A549 (cell line): Measurements from ENCODE around the gene MUC3A. TPM values are rescaled to one million over a fixed set of nuclear protein-coding genes. Genes with fewer than 3 reads are reported as not detected.

Experiments used
- ATAC-seq, 2 experiments: fragments of 200-7000 bp in 1 of 2; fragments of >200 bp in 1 of 2; cut with Nextera tagmentation in 1 of 2; cut with Tn5 transposase in 1 of 2; 3 replicates each; pipeline versions ENCODE4 v1.8.0 to v1.9.1; 2018 to 2020; ENCODE audit warnings: mild to moderate bottlenecking in 1 of 2, moderate library complexity in 1 of 2
- CTCF ChIA-PET: fragments of 300-600 bp; sonication (Branson Sonifier 250); formaldehyde crosslinking; extraction: SDS; loops from one replicate; lab custom pipeline; 2021; ENCODE audit warnings: antibody characterized with exemption, inconsistent platforms; lab: Yijun Ruan, JAX
- POLR2A ChIA-PET: fragments of 350-600 bp; formaldehyde crosslinking; extraction: SDS; loops from one replicate; lab custom pipeline; 2021; ENCODE audit warnings: antibody characterized with exemption, inconsistent platforms; lab: Yijun Ruan, JAX
- DNase-seq, 2 experiments: peaks; one replicate each; pipeline versions ENCODE4 v3.0.0 to v3.0.0-alpha.2; 2011 to 2016; ENCODE audit warnings: low read depth in 1 of 2, low spot score in 1 of 2
- FAIRE-seq: peaks from 2 replicates; lab custom pipeline; 2011; peaks lifted over from hg19 to GRCh38; lab: Jason Lieb, UNC
- H3K27ac ChIP-seq, 2 experiments: fragments of >200 bp; sonication (Bioruptor Twin); formaldehyde crosslinking; 3 replicates each; pipeline ENCODE4 v1.5.1; 2016 to 2017
- H3K4me1 ChIP-seq: fragments of >200 bp; sonication (Bioruptor Twin); formaldehyde crosslinking; 3 replicates; pipeline ENCODE4 v1.6.1; 2016
- H3K4me2 ChIP-seq: fragments of >200 bp; sonication (Bioruptor Twin); formaldehyde crosslinking; 3 replicates; pipeline ENCODE4 v1.6.1; 2016
- H3K4me3 ChIP-seq: fragments of >200 bp; sonication (Bioruptor Twin); formaldehyde crosslinking; 3 replicates; pipeline ENCODE4 v1.5.1; 2016
- H3K9me3 ChIP-seq: fragments of >200 bp; sonication (Bioruptor Twin); formaldehyde crosslinking; 3 replicates; pipeline ENCODE4 v1.6.1; 2016
- EHF ChIP-seq: fragments of 250-450 bp; sonication (Bioruptor Pico); IDR thresholded peaks from 2 replicates; pipeline ENCODE4 v1.5.0; 2020; ENCODE audit warnings: mild to moderate bottlenecking
- EP300 ChIP-seq, 2 experiments: fragments of >200 bp; sonication (Bioruptor Twin); formaldehyde crosslinking; IDR thresholded peaks; 2 replicates in 1 of 2; 3 replicates in 1 of 2; pipeline ENCODE4 v1.6.1; 2016 to 2017
- ESRRA ChIP-seq: fragments of 150-350 bp; IDR thresholded peaks from 2 replicates; pipeline ENCODE4 v1.6.1; 2014; ENCODE audit warnings: mild to moderate bottlenecking, low read length, borderline replicate concordance
- FOSL2 ChIP-seq, 2 experiments: fragments of 450-650 bp in 1 of 2; fragments of >200 bp in 1 of 2; sonication (Bioruptor Twin) in 1 of 2; formaldehyde crosslinking; IDR thresholded peaks; 2 replicates each; pipeline versions ENCODE4 v1.5.0 to v1.6.1; 2016 to 2020; ENCODE audit warnings: mild to moderate bottlenecking in 1 of 2, moderate library complexity in 1 of 2
- HES2 ChIP-seq: fragments of >200 bp; sonication (Bioruptor Twin); formaldehyde crosslinking; IDR thresholded peaks from 2 replicates; pipeline ENCODE4 v1.6.1; 2016
- HMGXB4 ChIP-seq: fragments of 250-450 bp; sonication (Bioruptor Pico); IDR thresholded peaks from 2 replicates; pipeline ENCODE4 v1.5.0; 2021; ENCODE audit warnings: mild to moderate bottlenecking, moderate library complexity, borderline replicate concordance
- HOXA7 ChIP-seq: fragments of 250-450 bp; sonication (Bioruptor Pico); IDR thresholded peaks from 2 replicates; pipeline ENCODE4 v1.5.0; 2020; ENCODE audit warnings: mild to moderate bottlenecking, moderate library complexity
- HOXB5 ChIP-seq: fragments of 250-450 bp; sonication (Bioruptor Pico); IDR thresholded peaks from 2 replicates; pipeline ENCODE4 v1.5.0; 2020; ENCODE audit warnings: mild to moderate bottlenecking, moderate library complexity
- KDM1A ChIP-seq: fragments of 200-600 bp; sonication (generic); IDR thresholded peaks from 2 replicates; pipeline ENCODE4 v1.6.1; 2016; ENCODE audit warnings: low read depth, mild to moderate bottlenecking
- MAZ ChIP-seq: fragments of 150-350 bp; IDR thresholded peaks from 2 replicates; pipeline ENCODE4 v1.6.1; 2014; ENCODE audit warnings: antibody characterized with exemption, low read depth, low read length, borderline replicate concordance
- NFE2L2 ChIP-seq: fragments of 150-350 bp; conservative IDR thresholded peaks from 2 replicates; pipeline ENCODE4 v1.6.1; 2014; ENCODE audit warnings: low read length
- NPAS2 ChIP-seq: fragments of 250-450 bp; sonication (Bioruptor Pico); IDR thresholded peaks from 2 replicates; pipeline ENCODE4 v1.8.0; 2022; ENCODE audit warnings: mild to moderate bottlenecking, moderate library complexity, borderline replicate concordance
- NR3C1 ChIP-seq: fragments of >200 bp; sonication (Bioruptor Twin); formaldehyde crosslinking; IDR thresholded peaks from 3 replicates; pipeline ENCODE4 v1.6.1; 2017
- POLR2A ChIP-seq: IDR thresholded peaks from 2 replicates; pipeline ENCODE4 v1.6.1; 2012; ENCODE audit warnings: mild to moderate bottlenecking, low read length
- POLR2AphosphoS2 ChIP-seq: conservative IDR thresholded peaks from 2 replicates; pipeline ENCODE4 v1.6.1; 2012; ENCODE audit warnings: low read length, improper control_type of control experiment, inconsistent platforms
- RFX5 ChIP-seq: fragments of 450-650 bp; IDR thresholded peaks from 2 replicates; pipeline ENCODE4 v1.7.1; 2014; ENCODE audit warnings: antibody characterized with exemption, mild to moderate bottlenecking, moderate library complexity
- SREBF2 ChIP-seq: fragments of 450-650 bp; IDR thresholded peaks from 2 replicates; pipeline ENCODE4 v1.6.1; 2014; ENCODE audit warnings: mild to moderate bottlenecking, moderate library complexity
- TFCP2L1 ChIP-seq: fragments of 250-450 bp; sonication (Bioruptor Pico); IDR thresholded peaks from 2 replicates; pipeline ENCODE4 v1.5.0; 2021; ENCODE audit warnings: mild to moderate bottlenecking
- WGBS: methylation state at CpG from one replicate; pipeline ENCODE4 v1.1.6; 2017; ENCODE audit errors: missing lambda C conversion rate; 5-methylcytosine and 5-hydroxymethylcytosine counted together
- polyA plus RNA-seq, 4 experiments: library from polyadenylated mRNA; depleted of rRNA in 3 of 4; stranded (reverse); fragments of >200 nt; fragmentation: RNase III in 1 of 4; extraction: RNeasy Plus Mini Kit Qiagen cat#74134 plus additional on column Dnase treatment in 1 of 4; gene quantifications; 2 replicates in 3 of 4; 3 replicates in 1 of 4; pipeline ENCODE4 v1.2.3, GENCODE V29; 2011 to 2017
- TF ChIP-seq, protein P1 (sequence below): fragments of 450-650 bp; IDR thresholded peaks from 2 replicates; pipeline ENCODE4 v1.6.1; 2014; ENCODE audit warnings: antibody characterized with exemption
- TF ChIP-seq, protein P2 (sequence below): fragments of 150-350 bp; IDR thresholded peaks from 2 replicates; pipeline ENCODE4 v1.6.1; 2014; ENCODE audit warnings: low read depth, mild to moderate bottlenecking, low read length

MUC3A gene
- polyA plus RNA-seq, 2 of the 4 experiments (the other 2 are of a cell fraction): 4.0 to 6.9 TPM

GRCh38 chr7:100900978-100901377 lies 48.4 kb upstream of the MUC3A start:
- POLR2A ChIA-PET: interaction anchor here (0.8 kb wide), 1 partner anchor 11 kb away, joined by 3 read pairs; the partner anchor contains the start of gene UFSP1
- CTCF ChIA-PET: interaction anchor here (0.7 to 7.3 kb wide), 8 partner anchors 11 to 382 kb away, joined by 3 to 45 read pairs (median 4); no protein-coding TSS in a partner anchor
- Histone ChIP-seq H3K4me1 (peaks cover 8% of the 10 kb centered on the region; the same call in 2 of the 3 replicates), H3K27ac (no peak overlapping the region), H3K4me3 (no peak overlapping the region), H3K4me2 (no peak overlapping the region), H3K9me3 (no peaks in the 10 kb centered on the region)
- 30% methylated on average over 2 of the region's 2 CpGs for WGBS
- ATAC-seq (no peak), FAIRE-seq (no peak), DNase-seq (no peak)
- TF ChIP-seq TFCP2L1 (no peak), HOXA7 (CRISPR knock-in tag) (no peak)
- TF ChIP-seq, protein P1, sequence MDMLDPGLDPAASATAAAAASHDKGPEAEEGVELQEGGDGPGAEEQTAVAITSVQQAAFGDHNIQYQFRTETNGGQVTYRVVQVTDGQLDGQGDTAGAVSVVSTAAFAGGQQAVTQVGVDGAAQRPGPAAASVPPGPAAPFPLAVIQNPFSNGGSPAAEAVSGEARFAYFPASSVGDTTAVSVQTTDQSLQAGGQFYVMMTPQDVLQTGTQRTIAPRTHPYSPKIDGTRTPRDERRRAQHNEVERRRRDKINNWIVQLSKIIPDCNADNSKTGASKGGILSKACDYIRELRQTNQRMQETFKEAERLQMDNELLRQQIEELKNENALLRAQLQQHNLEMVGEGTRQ: no peak

- Histone ChIP-seq H3K9me3 (no peaks in the 10 kb centered on the region; the same call in 2 of the 3 replicates), H3K4me3 (no peak overlapping the region), H3K4me2 (no peak overlapping the region), H3K27ac (no peak overlapping the region), H3K4me1 (no peaks in the 10 kb centered on the region)
- DNase-seq (no peak), FAIRE-seq (no peak), ATAC-seq (no peak)
- 63% methylated on average over 5 of the region's 5 CpGs for WGBS
- CTCF ChIA-PET: interaction anchor here (0.8 to 7.3 kb wide), 8 partner anchors 10 to 381 kb away, joined by 3 to 45 read pairs (median 3); no protein-coding TSS in a partner anchor
- POLR2A ChIA-PET: interaction anchor here (0.7 kb wide), 1 partner anchor 63 kb away, joined by 5 read pairs; no protein-coding TSS in a partner anchor
- TF ChIP-seq MAZ: no peak
- TF ChIP-seq NPAS2 (CRISPR knock-in tag): no peak
- no peak for TF ChIP-seq POLR2AphosphoS2
- TF ChIP-seq NR3C1: no peak
- TF ChIP-seq POLR2A: no peak
- no peak for TF ChIP-seq ESRRA
- TF ChIP-seq HOXB5 (CRISPR knock-in tag): no peak
- no peak for TF ChIP-seq EP300 (IDR thresholded peaks at IDR 0.05)
- no peak for TF ChIP-seq HMGXB4
These were observed 47.4 kb upstream of the MUC3A start for GRCh38 chr7:100901921-100902332.

DNA sequence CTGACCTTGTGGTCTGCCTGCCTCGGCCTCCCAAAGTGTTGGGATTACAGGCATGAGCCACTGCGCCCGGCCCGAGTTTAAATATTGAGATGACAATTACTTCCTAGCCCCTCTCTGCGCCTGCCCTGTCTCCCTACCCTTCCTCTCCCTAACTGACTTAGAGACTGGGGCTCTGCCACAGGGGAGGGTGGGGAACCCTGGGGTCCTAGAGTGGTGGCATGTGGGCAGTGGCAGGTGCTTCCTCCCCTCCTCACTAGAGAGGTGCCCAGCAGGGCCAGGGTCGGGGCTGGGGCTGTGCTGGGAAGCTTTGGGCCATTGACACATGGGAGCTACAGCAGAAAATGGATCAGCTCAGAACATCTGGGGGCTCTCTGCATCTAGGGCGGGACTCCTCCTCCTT lies 46.7 kb upstream of the MUC3A start:
- Histone ChIP-seq H3K4me3 (no peak overlapping the region), H3K9me3 (no peaks in the 10 kb centered on the region; the same call in 2 of the 3 replicates), H3K4me1 (no peaks in the 10 kb centered on the region), H3K27ac (no peak overlapping the region), H3K4me2 (no peak overlapping the region)
- no peak for FAIRE-seq
- CTCF ChIA-PET: interaction anchor here (0.9 to 7.3 kb wide), 5 partner anchors 8 to 290 kb away, joined by 3 to 45 read pairs (median 3); partner anchors contain the start of gene ACHE
- ATAC-seq: no peak
- POLR2A ChIA-PET: interaction anchor here (0.7 kb wide), 1 partner anchor 62 kb away, joined by 5 read pairs; no protein-coding TSS in a partner anchor
- 54% methylated on average over 7 of the region's 7 CpGs for WGBS
- TF ChIP-seq FOSL2 (IDR thresholded peaks at IDR 0.05) (no peak), FOSL2 (CRISPR knock-in tag; IDR thresholded peaks at IDR 0.05) (no peak), NR3C1 (no peak), POLR2A (no peak), EHF (CRISPR knock-in tag) (no peak), SREBF2 (no peak), RFX5 (no peak), HES2 (no peak), KDM1A (no peak), NFE2L2 (no peak)
- TF ChIP-seq, protein P2, sequence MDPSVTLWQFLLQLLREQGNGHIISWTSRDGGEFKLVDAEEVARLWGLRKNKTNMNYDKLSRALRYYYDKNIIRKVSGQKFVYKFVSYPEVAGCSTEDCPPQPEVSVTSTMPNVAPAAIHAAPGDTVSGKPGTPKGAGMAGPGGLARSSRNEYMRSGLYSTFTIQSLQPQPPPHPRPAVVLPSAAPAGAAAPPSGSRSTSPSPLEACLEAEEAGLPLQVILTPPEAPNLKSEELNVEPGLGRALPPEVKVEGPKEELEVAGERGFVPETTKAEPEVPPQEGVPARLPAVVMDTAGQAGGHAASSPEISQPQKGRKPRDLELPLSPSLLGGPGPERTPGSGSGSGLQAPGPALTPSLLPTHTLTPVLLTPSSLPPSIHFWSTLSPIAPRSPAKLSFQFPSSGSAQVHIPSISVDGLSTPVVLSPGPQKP: no peak
- no peak for DNase-seq
